Stimulated activated naive CD4-positive, alpha-beta T cell (primary cell): Measurements from ENCODE around the gene PSPN.
"Not testable (repeated sequence)": the region's sequence is repeated elsewhere in the genome, so short reads cannot be mapped to it uniquely, and the experiment has no call there.

Source experiments
- DNase-seq, 6 experiments: peaks; one replicate each; lab custom pipeline; 2025; lab: John Stamatoyannopoulos, UW

The PSPN gene

GRCh38 chr19:6373096-6373812 lies 2.5 kb downstream of the PSPN start:
- peak; percentile 95 to 99 (median 99) for DNase-seq

DNA sequence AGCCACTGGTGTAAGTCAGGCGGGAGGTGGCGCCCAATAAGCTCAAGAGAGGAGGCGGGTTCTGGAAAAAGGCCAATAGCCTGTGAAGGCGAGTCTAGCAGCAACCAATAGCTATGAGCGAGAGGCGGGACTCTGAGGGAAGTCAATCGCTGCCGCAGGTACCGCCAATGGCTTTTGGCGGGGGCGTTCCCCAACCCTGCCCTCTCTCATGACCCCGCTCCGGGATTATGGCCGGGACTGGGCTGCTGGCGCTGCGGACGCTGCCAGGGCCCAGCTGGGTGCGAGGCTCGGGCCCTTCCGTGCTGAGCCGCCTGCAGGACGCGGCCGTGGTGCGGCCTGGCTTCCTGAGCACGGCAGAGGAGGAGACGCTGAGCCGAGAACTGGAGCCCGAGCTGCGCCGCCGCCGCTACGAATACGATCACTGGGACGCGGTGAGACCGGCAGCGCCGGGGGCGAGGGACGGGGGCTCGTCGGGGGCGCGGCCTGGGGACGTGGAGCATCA lies 3.1 kb downstream of the PSPN start, which contains the start of gene ALKBH7:
TSS of gene ALKBH7 (plus strand) at position 201 of the 502 bp plus-strand sequence. CDS start at position 228, 27 bp downstream.
- DNase-seq, result peak; percentile 96 to 99 (median 98)

GRCh38 chr19:6364353-6364752 lies 11.4 kb downstream of the PSPN start:
- DNase-seq, result no peak

GRCh38 chr19:6362351-6362801 lies 13.4 kb downstream of the PSPN start:
- peak; percentile 15 to 74 (median 50) for DNase-seq

DNA sequence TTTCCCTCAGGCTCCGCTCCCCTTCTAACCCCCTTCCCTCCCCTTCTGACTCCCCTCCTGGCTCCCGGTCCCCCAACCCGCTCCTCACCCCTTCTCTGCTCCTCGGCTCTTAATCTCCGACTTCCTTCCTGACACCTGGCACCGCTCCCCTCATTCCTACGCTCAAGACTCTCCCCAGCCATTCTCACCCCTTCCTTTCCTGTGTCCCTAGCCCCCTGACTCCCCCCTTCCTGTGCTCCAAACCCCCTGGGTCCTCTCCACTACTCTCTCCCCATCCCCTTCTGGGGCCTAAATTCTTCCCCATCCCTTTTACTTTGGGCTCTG lies 13.7 kb downstream of the PSPN start:
- DNase-seq, result no peak

DNA sequence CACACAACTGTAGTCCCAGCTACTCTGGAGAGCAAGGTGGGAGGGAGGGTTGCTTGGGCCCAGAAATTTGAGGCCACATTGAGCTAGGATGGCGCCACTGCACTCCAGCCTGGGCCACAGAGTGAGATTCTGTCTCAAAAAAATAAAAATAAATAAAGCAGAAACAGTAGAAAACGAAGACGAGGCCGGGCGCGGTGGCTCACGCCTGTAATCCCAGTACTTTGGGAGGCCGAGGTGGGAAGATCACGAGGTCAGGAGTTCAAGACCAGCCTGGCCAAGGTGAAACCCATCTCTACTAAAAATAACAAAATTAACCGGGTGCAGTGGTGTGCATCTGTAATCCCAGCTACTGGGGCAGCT lies 14.9 kb downstream of the PSPN start:
- DNase-seq, result not testable (repeated sequence)

- DNase-seq, result not testable (repeated sequence)
Measured at GRCh38 chr19:6360445-6360844, 15.3 kb downstream of the PSPN start.

DNA sequence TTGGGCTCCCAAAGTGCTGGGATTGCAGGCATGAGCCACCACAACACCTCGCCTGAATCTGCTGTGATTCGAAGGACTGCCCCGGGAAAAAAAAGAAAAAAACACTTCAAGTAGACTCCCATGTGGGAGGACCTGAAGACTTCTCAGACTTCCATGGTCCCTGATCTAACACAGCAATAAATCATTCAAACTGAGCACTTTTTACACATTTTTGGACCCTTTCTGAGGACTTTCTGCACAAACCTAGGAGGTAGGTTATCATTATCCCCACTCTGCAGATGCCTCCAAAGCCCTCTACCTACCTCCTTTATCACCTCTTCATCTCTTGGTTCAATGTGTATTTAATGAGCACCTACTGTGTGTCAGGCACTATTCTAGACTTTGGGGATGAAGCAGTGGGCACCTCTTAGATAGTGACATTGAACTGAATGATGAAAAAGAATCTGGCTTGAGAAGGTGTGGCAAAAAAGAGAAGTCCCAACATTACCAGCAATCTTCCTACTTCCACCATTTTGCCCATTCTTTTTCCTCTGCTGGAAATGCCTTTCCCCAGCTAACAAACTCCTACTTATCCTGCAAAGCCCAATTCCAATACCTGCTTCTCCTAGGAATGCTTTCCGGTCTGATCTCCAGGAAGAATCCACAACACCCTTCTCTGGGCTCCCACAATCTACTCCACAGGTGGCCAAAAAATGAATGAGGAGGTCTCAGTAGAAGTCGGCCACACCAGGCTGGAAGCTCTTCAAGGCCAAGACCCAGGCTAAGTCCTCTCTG lies 16.0 kb downstream of the PSPN start:
- DNase-seq, result no peak

GRCh38 chr19:6358003-6358402 lies 17.7 kb downstream of the PSPN start:
- no peak for DNase-seq

DNA sequence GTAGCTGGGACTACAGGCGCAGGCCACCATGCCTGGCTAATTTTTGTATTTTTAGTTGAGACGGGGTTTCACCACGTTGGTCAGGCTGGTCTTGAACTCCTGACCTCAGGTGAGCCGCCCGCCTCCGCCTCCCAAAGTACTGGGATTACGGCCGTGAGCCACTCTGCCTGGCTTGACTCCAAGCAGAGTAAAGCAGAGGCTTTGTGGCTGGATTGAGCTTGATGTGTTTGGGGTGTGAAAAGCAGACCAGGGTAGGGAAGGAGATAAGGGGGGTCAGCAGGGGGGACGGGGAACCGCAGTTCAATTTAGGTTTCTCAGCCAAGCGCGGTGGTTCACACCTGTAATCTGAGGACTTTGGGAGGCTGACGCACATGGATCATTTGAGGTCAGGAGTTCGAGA lies 18.6 kb downstream of the PSPN start:
- no peak for DNase-seq

- DNase-seq, result not testable (repeated sequence)
Measured at GRCh38 chr19:6355321-6356040, 20.3 kb downstream of the PSPN start.

DNA sequence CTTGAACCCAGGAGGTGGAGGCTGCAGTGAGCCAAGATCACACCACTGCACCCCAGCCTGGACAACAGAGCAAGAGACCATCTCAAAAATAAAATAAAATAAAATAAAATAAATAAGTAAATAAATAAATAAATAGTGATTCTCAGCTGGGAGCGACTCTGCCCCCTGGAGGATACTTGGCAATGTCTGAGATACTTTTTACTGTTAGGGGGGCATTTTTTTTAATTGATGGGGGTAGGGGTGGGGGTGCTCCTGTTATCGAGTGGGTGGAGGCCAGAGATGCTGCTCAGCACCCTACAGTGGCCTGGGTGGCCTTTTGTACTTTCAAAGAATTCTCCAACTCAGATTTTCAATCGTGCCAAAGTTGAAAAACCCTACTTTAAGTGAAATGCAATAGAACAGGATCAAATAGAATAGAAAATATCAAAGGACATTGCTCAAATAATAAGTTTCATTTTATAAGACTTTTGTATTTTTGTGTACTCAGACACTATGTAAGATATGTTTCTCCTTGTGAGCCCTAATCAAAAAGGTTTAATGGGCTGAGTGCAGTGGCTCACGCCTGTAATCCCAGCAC lies 21.5 kb downstream of the PSPN start:
- no peak for DNase-seq

GRCh38 chr19:6352381-6353165 lies 23.2 kb downstream of the PSPN start:
- no peak for DNase-seq

- DNase-seq, result no peak
Measured at GRCh38 chr19:6350688-6351087, 25.0 kb downstream of the PSPN start.

GRCh38 chr19:6349271-6349670 lies 26.5 kb downstream of the PSPN start:
- not testable (repeated sequence) for DNase-seq

DNA sequence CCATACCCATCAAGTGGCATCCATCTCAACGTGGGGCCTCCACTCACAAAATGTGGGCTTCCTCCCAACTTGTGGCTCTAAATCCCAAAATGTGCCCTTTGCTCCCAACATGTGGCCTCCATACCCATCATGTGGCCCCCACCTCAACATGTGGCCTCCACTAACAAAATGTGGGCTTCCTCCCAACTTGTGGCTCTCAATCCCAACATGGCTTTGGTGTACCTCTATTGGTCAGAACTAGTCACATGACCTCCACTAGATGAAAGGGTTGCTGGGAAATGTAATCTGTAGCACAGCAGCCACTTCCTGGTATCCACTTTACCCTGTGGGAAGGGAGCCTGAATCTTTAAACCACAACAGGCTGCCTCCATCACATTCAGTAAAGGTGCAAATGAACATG lies 32.3 kb downstream of the PSPN start:
- no peak for DNase-seq

GRCh38 chr19:6340493-6341201 lies 35.1 kb downstream of the PSPN start:
- DNase-seq, result no peak

DNA sequence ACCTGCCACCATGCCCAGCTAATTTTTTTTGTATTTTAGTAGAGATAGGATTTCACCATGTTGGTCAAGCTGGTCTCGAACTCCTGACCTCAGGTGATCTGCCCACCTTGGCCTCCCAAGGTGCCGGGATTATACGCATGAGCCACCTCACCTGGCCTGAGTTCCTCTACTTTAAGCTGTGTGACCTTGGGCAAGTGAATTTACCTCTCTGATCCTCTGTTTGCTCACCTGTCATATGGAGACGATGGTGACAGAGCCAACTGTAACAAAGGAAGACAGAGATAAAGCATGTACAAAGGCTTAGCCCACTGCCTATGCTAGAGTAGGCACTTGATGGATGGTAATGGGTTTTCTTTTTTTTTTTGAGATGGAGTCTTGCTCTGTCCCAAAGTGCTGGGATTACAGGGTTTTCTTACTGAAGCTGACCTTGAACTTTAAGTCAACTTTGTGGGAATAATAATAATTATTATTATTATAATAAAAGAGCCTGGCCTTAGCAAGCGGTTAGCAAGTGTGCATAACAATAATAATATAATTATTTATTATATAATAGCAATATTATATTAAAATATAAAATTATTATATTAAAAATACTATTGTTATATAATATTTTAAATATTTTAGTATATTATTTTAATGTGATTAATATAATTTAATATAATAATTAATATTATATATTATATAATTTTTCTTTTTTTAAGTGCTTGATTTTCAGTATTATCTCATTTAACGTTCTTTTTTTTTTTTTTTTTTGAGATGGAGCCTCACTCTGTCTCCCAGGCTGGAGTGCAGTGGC lies 41.0 kb downstream of the PSPN start:
- DNase-seq, result no peak

GRCh38 chr19:6333439-6333838 lies 42.3 kb downstream of the PSPN start, which contains the start of gene ACER1:
Gene ACER1, minus strand, starts transcription at chr19:6333612. Its CDS starts 61 bp downstream, at chr19:6333551.
- no peak for DNase-seq

DNA sequence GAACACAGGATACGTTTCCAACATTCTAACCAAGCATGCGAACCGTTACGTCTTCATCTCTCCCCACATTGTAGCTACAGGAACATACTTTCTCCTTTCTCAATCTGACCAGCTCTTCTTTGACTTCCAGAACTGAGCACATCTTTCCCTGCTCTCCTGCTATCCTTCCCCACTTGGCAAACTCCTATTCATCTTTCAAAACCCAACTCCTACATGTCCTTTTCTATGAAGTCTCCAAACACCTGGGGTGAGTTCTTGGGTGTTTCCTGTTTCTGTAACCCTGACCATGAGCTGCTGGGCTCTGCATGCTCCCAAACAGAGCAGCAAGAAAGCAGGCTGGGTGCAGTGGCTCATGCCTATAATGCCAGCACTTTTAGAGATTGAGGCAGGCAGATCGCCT lies 48.9 kb downstream of the PSPN start:
- DNase-seq, result no peak
